HCT116 (cell line): ENCODE data around the gene HK1.

ENCODE experiments used
- CTCF ChIP-seq, 3 experiments: fragments of 200-600 bp in 1 of 3; sonication (generic) in 1 of 3; IDR thresholded peaks in 2 of 3; conservative IDR thresholded peaks in 1 of 3; 2 replicates each; pipeline ENCODE4 v1.5.1; 2012 to 2017; ENCODE audit warnings: low read depth in 2 of 3, low read length in 2 of 3, antibody characterized with exemption in 1 of 3, borderline replicate concordance in 1 of 3, control low read depth in 1 of 3, mild to moderate bottlenecking in 1 of 3, mixed read lengths in 1 of 3, mixed run types in 1 of 3, moderate library complexity in 1 of 3; ENCODE audit not compliant: insufficient read depth in 1 of 3
- EZH2 ChIP-seq: fragments of 200-600 bp; sonication (generic); IDR thresholded peaks from 2 replicates; pipeline ENCODE4 v1.6.1; 2017; ENCODE audit warnings: antibody characterized with exemption, mixed run types
- JUND ChIP-seq: IDR thresholded peaks from 2 replicates; pipeline ENCODE4 v1.6.1; 2012
- POLR2A ChIP-seq: IDR thresholded peaks from 2 replicates; pipeline ENCODE4 v1.7.0; 2011; ENCODE audit warnings: borderline replicate concordance; ENCODE audit not compliant: insufficient read depth, insufficient read length; ENCODE audit errors: extremely low read depth
- POLR2AphosphoS5 ChIP-seq: IDR thresholded peaks from 2 replicates; pipeline ENCODE4 v1.6.1; 2011; ENCODE audit warnings: mild to moderate bottlenecking, low read depth, low read length, moderate library complexity
- TCF7L2 ChIP-seq: IDR thresholded peaks from 2 replicates; pipeline ENCODE4 v1.7.0; 2011; ENCODE audit warnings: borderline replicate concordance, inconsistent platforms; ENCODE audit not compliant: insufficient read depth, insufficient read length; ENCODE audit errors: extremely low read depth
- ZNF274 ChIP-seq: fragments of 200-500 bp; sonication (Bioruptor generic); IDR thresholded peaks from 2 replicates; pipeline ENCODE4 v1.6.1; 2014; ENCODE audit warnings: mild to moderate bottlenecking, low read depth, low read length, inconsistent platforms

- TF ChIP-seq TCF7L2: no peak
- TF ChIP-seq ZNF274: no peak
- no peak for TF ChIP-seq CTCF (IDR thresholded peaks at IDR 0.05 in 2 of 3, conservative IDR thresholded peaks at IDR 0.05 in 1 of 3; ENCODE audit: borderline replicate concordance in 1 of 3, insufficient read depth in 1 of 3, low read depth in 2 of 3, low read length in 2 of 3)
- no peak for TF ChIP-seq EZH2
- no peak for TF ChIP-seq POLR2A
- no peak for TF ChIP-seq POLR2AphosphoS5
- TF ChIP-seq JUND: no peak
Measured at GRCh38 chr10:69272624-69273023, 5.7 kb upstream of the HK1 start.
